HFFc6 (cell line): ENCODE measurements around the gene FLNA. TPM values are rescaled to one million over a fixed set of nuclear protein-coding genes. Genes with fewer than 3 reads are reported as not detected.

Experiments
- DNase-seq: peaks from one replicate; pipeline ENCODE4 v3.0.0-alpha.2; 2018
- H3K27ac Mint-ChIP-seq: 2 replicates; pipeline ENCODE4 v1.8.0; 2020; ENCODE audit warnings: mild to moderate bottlenecking, mixed read lengths
- H3K27me3 Mint-ChIP-seq: 2 replicates; pipeline ENCODE4 v1.8.0; 2021; ENCODE audit warnings: mild to moderate bottlenecking, moderate library complexity, mixed read lengths; ENCODE audit not compliant: insufficient read depth
- H3K36me3 Mint-ChIP-seq: 2 replicates; pipeline ENCODE4 v1.8.0; 2021; ENCODE audit warnings: low read depth, mixed read lengths
- H3K4me1 Mint-ChIP-seq: 2 replicates; pipeline ENCODE4 v1.8.0; 2020; ENCODE audit warnings: low read depth, mixed read lengths
- H3K4me3 Mint-ChIP-seq: 2 replicates; pipeline ENCODE4 v1.8.0; 2020; ENCODE audit warnings: mild to moderate bottlenecking, moderate library complexity, mixed read lengths
- H3K9me3 Mint-ChIP-seq: 2 replicates; pipeline ENCODE4 v1.8.0; 2020; ENCODE audit warnings: mild to moderate bottlenecking, mixed read lengths
- CTCF ChIP-seq: fragments of 200-600 bp; sonication (generic); IDR thresholded peaks from 2 replicates; pipeline ENCODE4 v1.5.0; 2021; ENCODE audit warnings: antibody characterized with exemption, mild to moderate bottlenecking
- total RNA-seq, 6 experiments: library from RNA; stranded (reverse); fragmentation: NEBNext Ultra II Directional; extraction: Animal tissue kit (Norgen Biotek cat#: 25700); gene quantifications; 2 replicates in 1 of 6; 3 replicates in 5 of 6; pipeline ENCODE4 v1.2.3, GENCODE V29; 2021

FLNA gene
- total RNA-seq, 6 experiments from 2014 or later = 2,260 to 2,886 (median 2,666) TPM

- no peak overlapping the region for H3K27ac Mint-ChIP-seq
- H3K27me3 Mint-ChIP-seq = peaks cover 22% of the 10 kb centered on the region
- H3K9me3 Mint-ChIP-seq = no peaks in the 10 kb centered on the region
- no peak overlapping the region; the same call in 1 of the 2 replicates for H3K4me3 Mint-ChIP-seq
- H3K4me1 Mint-ChIP-seq = peaks cover 26% of the 10 kb centered on the region
- TF ChIP-seq CTCF = no peak
- peak; percentile 26 for DNase-seq
- H3K36me3 Mint-ChIP-seq = no peaks in the 10 kb centered on the region
Measured at GRCh38 chrX:154327038-154327820, 47.2 kb downstream of the FLNA start.

GRCh38 chrX:154325541-154325940, 48.9 kb downstream of the FLNA start:
- TF ChIP-seq CTCF = no peak
- Mint-ChIP-seq H3K4me3 (no peak overlapping the region), H3K36me3 (no peaks in the 10 kb centered on the region), H3K4me1 (peaks cover 26% of the 10 kb centered on the region), H3K9me3 (no peaks in the 10 kb centered on the region), H3K27ac (no peak overlapping the region), H3K27me3 (peaks cover 29% of the 10 kb centered on the region)
- DNase-seq = no peak

- H3K27ac Mint-ChIP-seq = no peak overlapping the region
- peaks cover 19% of the 10 kb centered on the region for H3K4me1 Mint-ChIP-seq
- no peaks in the 10 kb centered on the region for H3K9me3 Mint-ChIP-seq
- H3K27me3 Mint-ChIP-seq = peaks cover 39% of the 10 kb centered on the region
- no peaks in the 10 kb centered on the region for H3K36me3 Mint-ChIP-seq
- no peak overlapping the region for H3K4me3 Mint-ChIP-seq
- TF ChIP-seq CTCF = no peak
- no peak for DNase-seq
Measured at GRCh38 chrX:154323537-154323936, 50.9 kb downstream of the FLNA start.

- H3K36me3 Mint-ChIP-seq = no peaks in the 10 kb centered on the region
- peaks cover 19% of the 10 kb centered on the region for H3K4me1 Mint-ChIP-seq
- H3K4me3 Mint-ChIP-seq = no peak overlapping the region
- H3K9me3 Mint-ChIP-seq = no peaks in the 10 kb centered on the region
- H3K27me3 Mint-ChIP-seq = peaks cover 38% of the 10 kb centered on the region
- no peak for TF ChIP-seq CTCF
- H3K27ac Mint-ChIP-seq = no peak overlapping the region
- no peak for DNase-seq
Measured at GRCh38 chrX:154322890-154323289, 51.5 kb downstream of the FLNA start.

- Mint-ChIP-seq H3K27me3 (peaks cover 32% of the 10 kb centered on the region), H3K4me1 (peaks cover 8% of the 10 kb centered on the region; the same call in 1 of the 2 replicates), H3K4me3 (no peak overlapping the region), H3K27ac (no peak overlapping the region), H3K36me3 (no peaks in the 10 kb centered on the region), H3K9me3 (no peaks in the 10 kb centered on the region)
- no peak for TF ChIP-seq CTCF
- DNase-seq = peak; percentile 12
Measured at GRCh38 chrX:154321594-154321993, 52.8 kb downstream of the FLNA start.
